G401.6 (cell line): Measurements from ENCODE around the gene OSCP1.
"Not testable (repeated sequence)": the region's sequence is repeated elsewhere in the genome, so short reads cannot be mapped to it uniquely, and the experiment has no call there.

Source experiments
- FAIRE-seq: peaks from 2 replicates; lab custom pipeline; 2012; peaks lifted over from hg19 to GRCh38; lab: Jason Lieb, UNC

The OSCP1 gene

GRCh38 chr1:36450270-36450918 is at the start of gene OSCP1:
Gene OSCP1 (minus strand): TSS chr1:36450451. CDS start chr1:36450369, 82 bp downstream.
- FAIRE-seq = peak; percentile 94

- FAIRE-seq = no peak
Observed at GRCh38 chr1:36497207-36497606, 47.0 kb upstream of the OSCP1 start.

DNA sequence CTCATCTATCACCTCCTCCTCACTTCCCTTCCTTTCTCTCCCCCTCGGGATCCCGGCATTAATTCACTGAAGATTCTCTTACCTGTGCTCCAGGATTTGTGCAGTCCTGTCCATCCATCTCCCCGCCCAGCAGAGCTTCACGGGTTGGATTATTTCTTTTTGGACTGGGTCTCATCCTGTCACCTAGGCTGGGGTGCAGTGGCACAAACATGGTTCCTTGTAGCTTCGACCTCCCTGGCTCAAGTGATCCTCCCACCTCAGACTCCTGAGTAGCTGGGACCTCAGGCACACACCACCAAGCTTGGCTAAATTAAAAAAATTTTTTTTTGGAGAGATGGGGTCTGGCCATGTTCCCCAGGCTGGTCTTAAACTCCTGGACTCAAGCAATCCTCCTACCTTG is 44.7 kb upstream of the OSCP1 start:
- FAIRE-seq = no peak

DNA sequence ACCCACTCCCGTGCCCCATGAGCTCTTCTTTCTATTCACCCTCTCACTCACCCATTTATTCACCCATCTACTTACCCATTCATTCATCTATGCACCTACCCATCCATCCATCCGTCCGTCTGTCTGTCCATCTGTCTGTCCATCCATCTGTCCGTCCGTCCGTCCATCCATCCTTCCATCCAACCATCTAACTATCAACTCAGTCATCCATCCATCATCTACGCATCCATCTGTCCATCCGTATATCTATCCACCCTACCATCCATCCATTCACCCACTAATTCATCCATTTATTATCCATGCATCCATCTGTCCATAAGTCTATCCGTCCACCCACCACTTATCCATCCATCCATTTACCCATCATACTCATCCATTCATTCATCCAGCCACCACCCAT is 43.3 kb upstream of the OSCP1 start:
- FAIRE-seq = no peak

- FAIRE-seq = no peak
Observed at GRCh38 chr1:36492491-36492890, 42.2 kb upstream of the OSCP1 start.

- not testable (repeated sequence) for FAIRE-seq
Observed at GRCh38 chr1:36489258-36490051, 39.2 kb upstream of the OSCP1 start.

DNA sequence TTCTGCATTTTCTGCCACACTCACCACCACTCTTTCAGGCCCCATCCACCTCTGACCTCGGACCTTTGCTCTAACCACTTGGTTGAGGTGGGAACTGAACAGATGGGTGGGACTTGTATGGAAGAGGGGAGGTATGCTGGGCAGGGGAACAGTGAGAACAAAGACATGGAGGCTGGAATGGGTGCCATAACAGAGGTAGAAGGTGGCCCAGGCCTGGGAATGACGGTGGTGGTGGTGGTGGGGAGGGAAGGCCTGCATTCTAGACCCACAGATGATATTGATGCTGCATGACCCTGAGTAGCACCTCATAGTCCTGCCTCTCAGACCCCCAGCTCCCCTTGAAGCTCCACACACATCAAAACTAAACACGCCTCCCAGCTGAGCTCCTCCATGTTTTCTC is 37.7 kb upstream of the OSCP1 start:
- FAIRE-seq = no peak

GRCh38 chr1:36487336-36487725 is 37.1 kb upstream of the OSCP1 start:
- not testable (repeated sequence) for FAIRE-seq

GRCh38 chr1:36486439-36487335 is 36.4 kb upstream of the OSCP1 start:
- FAIRE-seq = no peak

- FAIRE-seq = no peak
Observed at GRCh38 chr1:36486093-36486438, 35.8 kb upstream of the OSCP1 start.

DNA sequence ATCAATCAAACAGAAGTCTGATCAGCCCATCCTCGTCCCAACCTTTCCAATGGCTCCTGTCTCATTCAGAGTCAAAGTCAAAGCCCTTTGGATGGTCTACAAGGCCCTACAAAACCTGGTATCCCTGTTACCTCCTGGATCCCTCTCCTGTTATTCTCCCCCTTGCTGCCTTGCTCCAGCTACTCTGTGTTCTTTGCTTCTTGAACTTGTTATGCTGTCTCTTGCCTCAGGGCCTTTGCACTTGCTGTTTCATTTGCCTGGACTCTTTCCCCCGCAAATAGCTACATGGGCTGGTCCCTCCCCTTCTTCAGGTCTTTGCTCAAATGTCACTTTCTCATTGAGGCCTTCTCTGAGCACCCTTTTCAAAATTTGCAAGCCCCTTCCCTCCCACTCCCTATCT is 33.8 kb upstream of the OSCP1 start:
- no peak for FAIRE-seq

GRCh38 chr1:36482724-36483388 is 32.6 kb upstream of the OSCP1 start, which contains the start of gene CSF3R:
Gene CSF3R (minus strand): TSS chr1:36482913. CDS start chr1:36479496, 3,417 bp downstream.
- FAIRE-seq = no peak

DNA sequence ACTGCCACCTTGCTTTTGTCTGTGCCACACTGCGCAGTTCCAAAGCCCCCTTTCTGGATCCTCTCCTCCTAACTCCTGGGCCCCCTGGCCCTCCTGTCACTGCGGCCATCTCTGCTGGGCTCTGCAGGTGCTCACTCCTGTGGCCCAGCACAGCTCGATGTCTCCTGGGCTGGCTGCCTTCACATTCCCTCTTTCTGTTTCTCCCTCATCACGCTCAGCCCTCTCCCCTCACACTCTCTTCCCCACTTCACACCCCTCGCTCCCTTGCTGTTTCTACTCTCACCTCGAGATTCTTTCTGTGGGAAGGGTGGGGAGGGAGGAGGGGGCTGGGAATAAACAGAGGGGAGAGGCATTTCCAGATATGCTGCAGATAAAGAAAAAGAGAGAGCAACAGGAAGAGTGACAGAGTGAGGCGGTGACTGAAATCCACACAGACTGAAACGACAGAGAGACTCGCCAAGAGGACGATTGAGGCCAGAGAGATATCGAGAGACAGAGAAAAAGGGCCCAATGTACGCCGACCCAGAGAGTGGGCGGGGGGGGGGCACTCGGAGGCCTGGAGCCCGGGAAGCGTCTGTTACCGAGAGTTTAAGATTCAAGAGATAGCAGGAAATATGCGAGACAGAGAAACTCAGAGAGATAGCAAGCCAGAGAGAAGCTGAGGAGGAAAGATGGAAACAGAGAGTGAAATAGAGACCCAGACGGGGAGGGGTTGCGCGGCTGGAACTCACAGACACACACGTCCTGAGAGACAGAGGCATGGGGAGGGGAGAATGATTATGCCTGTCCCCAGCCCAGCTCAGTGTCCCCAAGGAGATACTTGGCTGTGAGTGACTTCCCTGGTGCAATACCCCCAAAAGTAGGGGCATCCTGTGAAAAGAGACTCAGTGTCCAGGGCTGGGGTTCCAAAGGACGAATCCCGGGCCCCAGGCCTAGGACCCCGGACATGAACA is 31.8 kb upstream of the OSCP1 start:
- FAIRE-seq = no peak

DNA sequence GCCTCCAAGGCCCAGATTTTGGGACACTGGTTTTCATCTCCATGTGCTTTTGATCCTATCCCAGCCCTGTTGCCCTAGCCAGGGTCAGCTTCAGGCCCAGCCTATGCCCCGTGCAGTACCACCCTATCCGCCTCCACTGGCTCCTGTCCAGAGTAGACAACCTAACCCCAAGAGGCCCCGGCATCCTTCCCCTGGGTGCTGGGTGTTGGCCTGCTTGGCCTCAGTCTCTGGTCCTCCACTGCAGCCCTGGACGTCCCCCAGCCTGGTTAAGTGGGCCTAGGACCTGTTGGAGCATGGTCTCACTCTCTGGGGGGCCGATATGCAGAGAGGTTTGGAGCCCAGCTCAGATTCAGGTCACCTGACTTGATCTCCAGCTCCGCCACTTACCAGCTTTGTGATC is 30.8 kb upstream of the OSCP1 start:
- FAIRE-seq = no peak

GRCh38 chr1:36480161-36480560 is 29.9 kb upstream of the OSCP1 start:
- FAIRE-seq = no peak

- FAIRE-seq = no peak
Observed at GRCh38 chr1:36479505-36480051, 29.3 kb upstream of the OSCP1 start.

DNA sequence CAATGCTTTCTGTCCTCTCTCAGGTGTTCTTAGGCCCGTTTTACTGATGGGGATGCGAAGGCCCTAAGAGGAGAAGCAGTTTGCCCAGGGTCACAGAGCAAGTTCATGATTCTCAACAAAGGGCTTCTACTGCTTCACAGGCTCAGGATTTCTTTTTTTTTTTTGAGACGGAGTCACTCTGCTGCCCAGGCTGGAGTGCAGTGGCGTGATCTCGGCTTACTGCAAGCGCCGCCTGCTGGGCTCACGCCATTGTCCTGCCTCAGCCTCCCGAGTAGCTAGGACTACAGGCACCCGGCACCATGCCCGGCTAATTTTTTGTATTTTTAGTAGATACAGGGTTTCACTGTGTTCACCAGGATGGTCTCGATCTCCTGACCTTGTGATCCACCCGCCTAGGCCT is 27.4 kb upstream of the OSCP1 start:
- FAIRE-seq = not testable (repeated sequence)

DNA sequence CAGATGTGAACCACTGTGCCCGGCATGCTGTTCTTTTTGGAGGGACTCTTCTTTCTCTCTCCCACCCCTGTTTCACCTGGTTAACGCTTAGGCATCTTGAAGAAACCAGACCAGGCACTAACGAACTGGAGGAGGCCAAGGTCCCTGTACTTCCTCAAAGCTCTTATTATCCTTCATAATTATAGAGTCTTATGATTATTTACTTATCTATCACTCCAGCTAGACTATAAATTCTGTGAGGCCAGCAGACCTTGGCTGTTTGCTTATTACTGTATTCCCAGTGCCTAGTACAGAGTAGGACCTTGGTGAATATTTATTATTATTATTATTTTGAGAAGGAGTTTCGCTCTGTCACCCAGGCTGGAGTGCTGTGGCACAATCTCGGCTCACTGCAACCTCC is 26.7 kb upstream of the OSCP1 start:
- FAIRE-seq = no peak

DNA sequence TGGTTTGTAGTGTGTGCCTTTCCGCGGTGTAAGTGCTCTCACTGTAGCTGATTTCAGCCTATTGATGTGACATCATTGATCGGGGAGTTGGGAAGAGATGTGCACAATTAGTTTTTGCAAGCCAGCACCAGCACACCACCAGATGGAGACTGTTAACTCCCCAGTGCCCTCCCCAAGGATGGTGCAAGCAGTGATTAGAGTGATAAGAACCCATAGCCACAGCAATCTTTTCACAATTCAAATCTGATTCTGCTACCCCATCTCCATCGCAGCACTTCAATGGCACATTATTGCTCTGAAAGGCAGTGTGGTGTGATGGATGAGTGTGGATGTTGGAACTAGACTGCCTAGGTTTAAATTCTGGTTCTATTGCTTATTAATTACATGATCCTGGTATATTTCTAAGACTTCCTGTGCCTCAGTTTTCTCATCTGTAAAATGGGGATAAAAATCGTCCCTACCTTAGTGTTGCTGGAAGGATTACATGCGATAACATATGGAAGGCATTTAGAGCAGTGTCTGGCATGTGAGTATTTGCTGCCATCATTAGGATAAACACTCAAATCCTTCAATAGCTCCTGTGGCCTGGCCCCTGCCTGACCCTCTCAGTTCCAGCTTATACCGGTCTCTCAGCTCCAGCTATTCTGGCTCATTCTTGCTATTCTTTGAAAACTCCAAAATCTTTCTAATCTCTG is 25.8 kb upstream of the OSCP1 start:
- no peak for FAIRE-seq

- FAIRE-seq = no peak
Observed at GRCh38 chr1:36475341-36475740, 25.1 kb upstream of the OSCP1 start.
